Osteocyte (in vitro differentiated cells): ENCODE data around the gene BIN1. TPM values are rescaled to one million over a fixed set of nuclear protein-coding genes. Genes with fewer than 3 reads are reported as not detected.

ENCODE experiments used
- DNase-seq: peaks from one replicate; pipeline ENCODE4 v3.0.0; 2021; ENCODE audit warnings: mixed read lengths; ENCODE audit not compliant: unreplicated experiment; ENCODE audit errors: extremely low spot score
- H3K27ac Mint-ChIP-seq: one replicate; pipeline ENCODE4 v1.8.0; 2021; ENCODE audit warnings: mild to moderate bottlenecking, mixed read lengths; ENCODE audit not compliant: unreplicated experiment
- H3K27me3 Mint-ChIP-seq: one replicate; pipeline ENCODE4 v1.8.0; 2021; ENCODE audit warnings: mixed read lengths; ENCODE audit not compliant: unreplicated experiment
- H3K36me3 Mint-ChIP-seq: one replicate; pipeline ENCODE4 v1.8.0; 2021; ENCODE audit warnings: mixed read lengths; ENCODE audit not compliant: unreplicated experiment
- H3K4me1 Mint-ChIP-seq: one replicate; pipeline ENCODE4 v1.8.0; 2021; ENCODE audit warnings: mixed read lengths; ENCODE audit not compliant: unreplicated experiment
- H3K4me3 Mint-ChIP-seq: one replicate; pipeline ENCODE4 v1.8.0; 2021; ENCODE audit warnings: mild to moderate bottlenecking, moderate library complexity, mixed read lengths; ENCODE audit not compliant: unreplicated experiment
- H3K9me3 Mint-ChIP-seq: one replicate; pipeline ENCODE4 v1.8.0; 2021; ENCODE audit warnings: mixed read lengths; ENCODE audit not compliant: unreplicated experiment
- total RNA-seq: library from RNA; stranded (reverse); gene quantifications from 2 replicates; pipeline ENCODE4 v1.2.1, GENCODE V29; 2021
- TF ChIP-seq, protein P1 (sequence below): fragments of 200-600 bp; sonication (generic); IDR thresholded peaks from 2 replicates; pipeline ENCODE4 v1.5.0; 2021; ENCODE audit warnings: antibody characterized with exemption, mild to moderate bottlenecking, moderate library complexity

Gene BIN1
- total RNA-seq, 1 donor from 2014 or later: 101 TPM

DNA sequence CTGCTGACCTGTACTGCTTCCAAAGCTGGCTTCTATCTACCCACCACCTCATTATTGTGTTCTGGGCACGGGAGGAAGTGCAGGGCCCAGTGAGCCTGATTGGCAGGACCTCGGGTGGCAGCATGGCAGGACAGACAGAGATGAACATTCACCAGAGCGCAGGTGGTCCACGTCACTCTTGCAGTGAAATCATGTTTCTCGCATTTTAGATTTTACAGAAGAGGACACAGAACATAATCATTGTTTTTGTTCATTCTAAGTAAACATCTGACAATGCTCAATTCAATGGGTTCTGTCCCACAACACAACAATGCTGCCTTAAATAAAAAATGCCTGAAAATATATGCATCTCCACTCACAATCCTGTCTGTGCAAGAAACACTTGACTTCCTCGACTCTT lies 11.5 kb upstream of the BIN1 start:
- no peak for DNase-seq
- H3K4me3 Mint-ChIP-seq: no peak overlapping the region
- no peaks in the 10 kb centered on the region for H3K9me3 Mint-ChIP-seq
- H3K27me3 Mint-ChIP-seq: no peaks in the 10 kb centered on the region
- H3K4me1 Mint-ChIP-seq: peaks cover 4% of the 10 kb centered on the region
- no peak overlapping the region for H3K27ac Mint-ChIP-seq
- TF ChIP-seq, protein P1, sequence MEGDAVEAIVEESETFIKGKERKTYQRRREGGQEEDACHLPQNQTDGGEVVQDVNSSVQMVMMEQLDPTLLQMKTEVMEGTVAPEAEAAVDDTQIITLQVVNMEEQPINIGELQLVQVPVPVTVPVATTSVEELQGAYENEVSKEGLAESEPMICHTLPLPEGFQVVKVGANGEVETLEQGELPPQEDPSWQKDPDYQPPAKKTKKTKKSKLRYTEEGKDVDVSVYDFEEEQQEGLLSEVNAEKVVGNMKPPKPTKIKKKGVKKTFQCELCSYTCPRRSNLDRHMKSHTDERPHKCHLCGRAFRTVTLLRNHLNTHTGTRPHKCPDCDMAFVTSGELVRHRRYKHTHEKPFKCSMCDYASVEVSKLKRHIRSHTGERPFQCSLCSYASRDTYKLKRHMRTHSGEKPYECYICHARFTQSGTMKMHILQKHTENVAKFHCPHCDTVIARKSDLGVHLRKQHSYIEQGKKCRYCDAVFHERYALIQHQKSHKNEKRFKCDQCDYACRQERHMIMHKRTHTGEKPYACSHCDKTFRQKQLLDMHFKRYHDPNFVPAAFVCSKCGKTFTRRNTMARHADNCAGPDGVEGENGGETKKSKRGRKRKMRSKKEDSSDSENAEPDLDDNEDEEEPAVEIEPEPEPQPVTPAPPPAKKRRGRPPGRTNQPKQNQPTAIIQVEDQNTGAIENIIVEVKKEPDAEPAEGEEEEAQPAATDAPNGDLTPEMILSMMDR: no peak
- H3K36me3 Mint-ChIP-seq: no peaks in the 10 kb centered on the region

DNA sequence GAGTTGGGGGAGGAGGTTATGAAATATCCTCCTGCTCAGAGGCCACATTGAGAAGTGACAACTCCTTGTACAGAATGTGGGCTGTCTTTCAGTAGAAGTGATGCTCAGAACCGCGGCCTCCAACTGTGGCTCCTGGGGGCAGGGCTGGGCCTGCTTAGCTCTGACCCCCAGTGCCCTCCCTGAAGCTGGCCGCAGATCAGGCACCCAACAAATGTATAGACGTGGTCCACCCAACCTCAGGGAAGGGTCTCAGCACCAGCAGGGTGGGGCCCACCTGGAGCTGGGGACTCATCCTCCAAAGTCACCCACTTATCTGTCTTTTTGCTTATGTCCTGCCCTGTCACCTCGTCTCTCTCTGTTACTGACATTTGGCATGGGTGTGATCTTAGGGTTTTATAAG lies 11.1 kb upstream of the BIN1 start:
- H3K27ac Mint-ChIP-seq: no peak overlapping the region
- TF ChIP-seq, protein P1: no peak
- H3K36me3 Mint-ChIP-seq: no peaks in the 10 kb centered on the region
- H3K9me3 Mint-ChIP-seq: no peaks in the 10 kb centered on the region
- H3K27me3 Mint-ChIP-seq: no peaks in the 10 kb centered on the region
- H3K4me3 Mint-ChIP-seq: no peak overlapping the region
- no peak for DNase-seq
- peaks cover 4% of the 10 kb centered on the region for H3K4me1 Mint-ChIP-seq

DNA sequence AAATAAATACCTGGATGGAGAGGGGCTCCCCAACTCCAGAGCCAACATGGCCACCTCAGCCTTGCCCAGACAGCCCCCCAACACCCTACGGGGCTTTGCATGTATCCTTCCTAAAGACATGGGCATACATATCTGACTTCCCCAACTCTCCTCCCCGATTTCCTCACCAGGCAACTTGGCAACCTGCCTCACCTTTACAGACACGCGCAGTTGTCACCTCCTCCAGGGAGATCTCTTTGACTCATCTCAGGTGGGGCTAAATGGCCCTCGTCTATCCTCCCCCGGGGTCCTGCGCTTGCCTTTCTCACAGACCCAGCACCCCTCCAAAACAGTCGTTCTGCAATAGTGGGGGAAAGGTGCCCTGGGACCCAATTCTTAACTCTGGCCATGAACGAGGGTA lies 10.6 kb upstream of the BIN1 start:
- TF ChIP-seq, protein P1: no peak
- Mint-ChIP-seq H3K27me3 (no peaks in the 10 kb centered on the region), H3K9me3 (no peaks in the 10 kb centered on the region), H3K27ac (no peak overlapping the region), H3K4me1 (peaks cover 4% of the 10 kb centered on the region), H3K4me3 (no peak overlapping the region), H3K36me3 (no peaks in the 10 kb centered on the region)
- DNase-seq: no peak

DNA sequence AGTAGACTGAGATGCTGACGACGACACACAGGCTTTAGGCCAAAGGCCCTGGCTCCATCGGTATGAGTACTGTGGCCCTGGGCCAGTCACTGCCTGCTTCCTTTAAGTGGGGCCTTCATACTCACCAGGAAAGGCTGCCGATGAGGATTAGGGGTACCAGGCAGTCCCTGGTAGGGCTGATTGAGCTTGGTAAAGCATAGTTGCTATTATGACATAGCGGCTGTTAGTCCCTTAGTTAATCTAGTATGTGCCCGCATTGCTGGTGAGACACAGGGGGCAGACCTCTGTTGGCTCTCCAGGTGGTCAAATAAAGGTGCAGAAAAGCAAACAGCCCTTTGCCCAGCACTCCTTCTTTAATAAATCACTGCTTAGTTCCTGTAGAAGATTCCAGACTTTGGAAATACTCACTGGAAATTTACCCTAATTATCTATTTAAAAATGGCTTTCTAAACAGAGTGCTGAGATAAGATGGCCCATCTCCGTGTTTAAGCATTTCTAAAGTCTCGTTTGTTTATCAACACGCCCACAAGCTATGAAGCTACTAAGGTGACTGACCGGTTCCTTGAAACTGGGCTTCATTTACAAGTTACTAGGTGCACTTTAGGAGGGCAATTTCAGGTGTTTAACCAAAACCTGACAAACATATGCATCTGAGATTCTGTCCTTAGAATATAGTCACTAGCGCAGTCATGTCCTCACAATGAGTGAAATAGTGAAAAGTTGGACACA lies 8.7 kb upstream of the BIN1 start:
- Mint-ChIP-seq H3K4me1 (no peaks in the 10 kb centered on the region), H3K4me3 (no peak overlapping the region), H3K9me3 (no peaks in the 10 kb centered on the region), H3K27ac (no peak overlapping the region), H3K27me3 (no peaks in the 10 kb centered on the region), H3K36me3 (no peaks in the 10 kb centered on the region)
- TF ChIP-seq, protein P1: no peak
- peak; percentile 34 for DNase-seq

DNA sequence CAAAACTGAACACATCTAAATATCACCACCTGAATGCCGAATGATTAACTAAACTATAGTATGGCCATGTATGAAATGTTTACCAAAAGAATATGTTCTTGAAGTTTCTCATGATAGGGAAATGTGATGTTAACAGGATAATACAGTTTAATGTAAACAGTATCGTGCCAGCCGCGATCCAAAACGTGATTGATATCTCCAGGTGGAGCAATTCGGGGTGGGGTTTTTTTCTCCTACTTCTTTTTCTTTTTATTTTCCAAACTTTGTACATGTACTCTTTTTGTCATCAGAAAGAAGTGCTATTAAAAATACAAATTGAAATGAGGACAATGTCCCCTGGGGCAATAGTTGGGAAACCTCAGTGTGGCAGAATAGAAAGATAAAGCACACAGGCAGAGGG lies 4.0 kb upstream of the BIN1 start:
- Mint-ChIP-seq H3K9me3 (no peaks in the 10 kb centered on the region), H3K27me3 (no peaks in the 10 kb centered on the region), H3K27ac (no peak overlapping the region), H3K36me3 (no peaks in the 10 kb centered on the region), H3K4me3 (no peak overlapping the region), H3K4me1 (peaks cover 17% of the 10 kb centered on the region)
- TF ChIP-seq, protein P1: no peak
- no peak for DNase-seq
